ENCODE measurements around the gene C4A.
A peak's percentile ranks its signal among the peaks of the same experiment; 100 is the strongest.
"Not testable (repeated sequence)": the region's sequence is repeated elsewhere in the genome, so short reads cannot be mapped to it uniquely, and the experiment has no call there.

Gene C4A

DNA sequence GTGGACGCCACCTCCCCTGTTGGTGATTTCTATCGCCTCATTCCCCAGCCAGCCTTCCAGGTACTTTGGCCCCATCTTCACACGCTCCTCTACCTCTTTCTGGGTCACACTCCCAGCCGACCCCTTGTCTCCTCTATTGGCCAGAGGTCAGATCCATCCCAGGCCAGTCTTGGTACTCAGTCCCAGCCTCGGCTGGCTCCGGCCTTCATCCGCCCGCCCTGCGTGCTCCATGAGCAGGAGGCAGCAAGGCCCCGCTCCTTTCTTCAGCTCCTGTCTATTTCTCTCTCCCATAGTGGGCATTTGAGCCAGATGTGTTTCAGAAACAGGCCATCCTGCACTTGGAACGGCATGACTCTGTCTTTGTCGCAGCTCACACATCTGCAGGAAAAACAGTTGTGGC, 20.2 kb upstream of the C4A start:
- DNase-seq: no peak

DNA sequence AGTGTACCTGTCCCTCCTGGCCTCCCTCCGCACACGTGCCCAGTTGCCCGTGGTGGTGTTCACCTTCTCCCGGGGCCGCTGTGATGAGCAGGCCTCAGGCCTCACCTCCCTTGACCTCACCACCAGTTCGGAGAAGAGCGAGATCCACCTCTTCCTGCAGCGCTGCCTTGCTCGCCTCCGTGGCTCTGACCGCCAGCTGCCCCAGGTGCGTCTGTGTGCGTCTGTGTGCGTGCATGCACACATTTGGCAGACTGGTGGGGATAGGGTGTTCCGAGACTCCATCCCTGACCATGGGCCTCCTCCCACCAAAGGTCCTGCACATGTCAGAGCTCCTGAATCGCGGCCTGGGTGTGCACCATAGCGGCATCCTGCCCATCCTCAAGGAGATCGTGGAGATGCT, 17.9 kb upstream of the C4A start:
- DNase-seq: no peak

DNA sequence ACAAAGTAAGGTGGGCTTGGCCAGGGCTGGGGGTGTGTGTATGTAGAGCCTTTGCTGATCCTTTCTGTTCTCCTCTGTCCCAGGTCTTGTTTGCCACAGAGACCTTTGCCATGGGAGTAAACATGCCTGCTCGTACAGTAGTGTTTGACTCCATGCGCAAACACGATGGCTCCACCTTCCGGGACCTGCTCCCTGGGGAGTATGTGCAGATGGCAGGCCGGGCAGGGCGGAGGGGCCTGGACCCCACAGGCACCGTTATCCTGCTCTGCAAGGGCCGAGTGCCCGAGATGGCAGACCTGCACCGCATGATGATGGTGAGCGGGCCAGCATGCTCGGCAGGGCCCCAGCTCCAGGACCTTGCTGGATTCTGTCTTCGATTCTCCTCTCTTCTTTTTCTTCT, 16.2 kb upstream of the C4A start:
- DNase-seq: no peak

DNA sequence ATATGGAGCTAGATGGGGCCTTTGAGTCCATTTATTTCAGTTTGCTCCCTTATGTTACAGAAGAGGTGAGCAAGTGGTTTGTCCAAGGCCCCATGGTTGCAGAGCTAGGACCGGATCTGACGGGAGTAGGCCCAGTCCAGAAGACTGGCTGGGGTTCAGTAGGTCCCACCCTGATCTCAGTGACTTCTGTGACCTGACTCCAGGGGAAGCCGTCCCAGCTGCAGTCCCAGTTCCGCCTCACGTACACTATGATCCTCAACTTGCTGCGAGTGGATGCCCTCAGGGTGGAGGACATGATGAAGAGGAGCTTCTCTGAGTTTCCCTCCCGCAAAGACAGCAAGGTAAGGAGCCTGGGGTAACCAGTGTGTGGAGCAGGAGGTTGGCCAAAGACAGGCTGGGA, 15.4 kb upstream of the C4A start:
- no peak for DNase-seq

DNA sequence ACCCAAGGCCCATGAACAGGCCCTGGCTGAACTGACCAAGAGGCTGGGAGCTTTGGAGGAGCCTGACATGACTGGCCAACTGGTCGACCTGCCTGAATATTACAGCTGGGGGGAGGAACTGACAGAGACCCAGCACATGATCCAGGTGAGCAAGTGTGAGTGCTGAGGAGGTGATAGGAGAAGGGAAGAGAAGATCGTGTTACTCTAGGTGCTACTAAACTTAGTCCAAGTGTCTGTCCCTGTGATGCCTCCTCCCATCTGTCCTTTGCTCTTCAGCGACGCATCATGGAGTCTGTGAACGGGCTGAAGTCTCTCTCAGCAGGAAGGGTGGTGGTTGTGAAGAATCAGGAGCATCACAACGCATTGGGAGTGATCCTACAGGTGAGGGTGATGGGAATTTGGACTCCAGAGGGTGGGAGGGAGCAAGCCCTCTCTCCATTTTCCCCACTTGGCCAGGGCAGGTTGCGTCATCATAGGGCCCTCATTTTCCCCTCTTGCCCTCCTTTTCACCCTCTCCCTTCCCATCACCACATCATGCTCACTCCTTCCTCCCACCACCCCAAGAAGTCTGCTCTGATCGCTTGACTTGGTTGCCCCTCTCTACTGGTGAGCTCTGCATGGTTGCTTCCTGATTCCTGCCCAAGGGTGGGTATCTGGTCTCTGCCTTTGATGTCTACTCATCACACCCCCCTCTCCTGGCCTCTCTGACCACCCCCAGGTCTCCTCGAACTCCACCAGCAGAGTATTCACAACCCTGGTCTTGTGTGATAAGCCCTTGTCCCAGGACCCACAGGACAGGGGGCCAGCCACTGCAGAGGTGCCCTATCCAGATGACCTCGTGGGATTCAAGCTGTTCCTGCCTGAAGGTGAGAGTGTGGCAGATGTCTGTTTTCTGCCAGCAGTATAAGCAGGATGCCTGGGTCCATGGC, 14.6 kb upstream of the C4A start:
- no peak for DNase-seq

DNA sequence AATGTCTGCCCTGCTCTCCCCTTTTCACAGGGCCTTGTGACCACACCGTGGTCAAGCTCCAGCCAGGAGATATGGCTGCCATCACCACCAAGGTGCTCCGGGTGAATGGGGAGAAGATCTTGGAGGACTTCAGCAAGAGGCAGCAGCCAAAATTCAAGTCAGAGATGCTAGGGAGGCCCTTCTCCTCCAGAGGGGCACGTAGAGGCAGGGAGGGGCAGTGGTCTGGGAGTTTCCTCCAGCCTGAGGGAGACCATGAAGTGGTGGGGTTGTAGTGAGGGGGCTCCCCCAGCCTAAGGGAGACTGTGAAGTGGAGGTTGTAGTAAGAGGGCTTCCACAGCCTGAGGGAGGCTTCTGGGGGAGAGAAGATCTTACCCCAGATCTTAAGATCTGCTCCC, 13.9 kb upstream of the C4A start:
- DNase-seq: no peak

DNA sequence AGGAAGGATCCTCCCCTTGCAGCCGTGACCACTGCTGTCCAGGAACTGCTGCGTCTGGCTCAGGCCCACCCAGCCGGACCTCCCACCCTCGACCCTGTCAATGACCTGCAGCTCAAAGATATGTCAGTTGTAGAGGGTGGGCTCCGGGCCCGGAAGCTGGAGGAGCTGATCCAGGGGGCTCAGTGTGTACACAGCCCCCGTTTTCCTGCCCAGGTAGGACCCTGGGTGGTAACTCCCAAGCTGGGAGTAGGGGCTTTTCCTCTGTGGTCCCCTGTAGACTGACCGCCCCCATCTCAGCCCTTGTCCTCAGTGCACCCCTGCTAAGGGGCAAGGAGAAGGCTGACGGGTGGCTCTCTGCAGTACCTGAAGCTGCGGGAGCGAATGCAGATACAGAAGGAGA, 13.5 kb upstream of the C4A start:
- no peak for DNase-seq

DNA sequence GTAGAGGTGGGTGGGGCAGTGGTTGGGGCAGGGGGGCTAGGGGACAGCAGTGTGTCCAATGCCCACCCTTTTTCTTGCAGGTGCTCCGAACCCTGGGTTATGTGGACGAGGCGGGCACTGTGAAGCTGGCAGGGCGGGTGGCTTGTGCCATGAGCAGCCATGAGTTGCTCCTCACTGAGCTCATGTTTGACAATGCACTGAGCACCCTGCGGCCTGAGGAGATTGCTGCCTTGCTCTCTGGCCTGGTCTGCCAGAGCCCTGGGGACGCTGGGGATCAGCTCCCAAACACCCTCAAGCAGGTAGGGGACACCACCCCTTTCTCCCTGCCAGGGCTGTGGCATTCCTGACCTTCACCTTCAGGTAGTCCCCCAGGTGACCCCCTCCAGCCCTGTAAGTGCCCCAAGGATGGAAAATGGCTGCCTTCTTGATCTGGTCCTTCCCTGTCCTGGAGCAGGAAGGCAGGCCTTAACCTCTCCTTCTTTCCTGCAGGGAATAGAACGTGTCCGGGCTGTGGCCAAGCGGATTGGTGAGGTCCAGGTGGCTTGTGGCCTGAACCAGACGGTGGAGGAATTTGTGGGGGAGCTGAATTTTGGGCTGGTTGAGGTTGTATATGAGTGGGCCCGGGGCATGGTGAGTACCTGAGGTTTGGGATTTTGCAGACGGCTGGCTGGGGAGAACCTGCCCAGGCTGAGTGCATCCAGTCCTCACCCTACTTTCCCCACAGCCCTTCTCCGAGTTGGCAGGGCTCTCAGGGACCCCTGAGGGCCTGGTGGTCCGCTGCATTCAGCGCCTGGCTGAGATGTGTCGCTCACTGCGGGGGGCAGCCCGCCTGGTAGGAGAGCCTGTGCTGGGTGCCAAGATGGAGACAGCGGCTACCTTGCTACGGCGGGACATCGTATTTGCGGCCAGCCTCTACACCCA, 12.8 kb upstream of the C4A start:
- DNase-seq: no peak

DNA sequence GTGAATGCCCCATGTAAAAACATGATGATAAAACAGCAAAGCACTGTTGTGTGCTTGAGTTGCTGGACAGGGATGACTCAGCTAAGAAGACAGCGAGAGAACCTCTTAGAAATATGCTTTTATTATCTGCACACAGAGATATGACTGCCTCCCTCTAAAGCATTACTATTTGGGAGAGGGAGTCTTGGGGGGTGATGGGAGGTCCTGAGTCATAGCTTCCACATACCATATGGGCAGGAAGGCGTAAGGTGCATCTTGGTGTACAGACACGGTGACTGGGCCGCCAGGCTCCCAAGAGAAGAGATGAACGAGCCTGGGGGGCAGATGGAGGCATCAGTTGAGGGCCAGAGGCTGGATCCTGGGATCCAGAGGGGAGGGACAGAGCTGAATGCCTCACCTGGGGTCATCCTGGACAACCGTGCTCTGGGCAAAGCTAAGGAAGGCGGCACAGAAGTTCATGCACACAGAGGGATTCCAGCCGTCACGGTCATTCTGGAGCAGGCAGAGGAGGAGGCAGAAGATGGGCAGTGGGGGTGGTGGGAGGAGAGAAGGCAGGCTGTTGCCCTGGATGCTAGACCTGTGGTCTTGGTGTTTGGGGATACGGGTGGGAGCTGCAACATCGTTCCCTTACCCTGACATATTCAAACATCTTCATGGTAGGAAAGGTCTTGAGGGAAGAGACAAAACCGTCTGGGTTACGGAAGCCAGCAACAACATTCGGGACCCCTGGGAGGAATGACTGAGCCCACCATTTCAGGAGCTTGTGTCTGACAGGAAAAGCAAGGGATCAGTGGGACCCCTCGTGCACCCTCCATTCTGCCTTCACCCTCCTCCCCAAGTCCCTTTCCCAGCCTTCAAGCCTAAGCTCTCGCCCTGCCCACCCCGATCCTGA, 11.9 kb upstream of the C4A start:
- DNase-seq: no peak

DNA sequence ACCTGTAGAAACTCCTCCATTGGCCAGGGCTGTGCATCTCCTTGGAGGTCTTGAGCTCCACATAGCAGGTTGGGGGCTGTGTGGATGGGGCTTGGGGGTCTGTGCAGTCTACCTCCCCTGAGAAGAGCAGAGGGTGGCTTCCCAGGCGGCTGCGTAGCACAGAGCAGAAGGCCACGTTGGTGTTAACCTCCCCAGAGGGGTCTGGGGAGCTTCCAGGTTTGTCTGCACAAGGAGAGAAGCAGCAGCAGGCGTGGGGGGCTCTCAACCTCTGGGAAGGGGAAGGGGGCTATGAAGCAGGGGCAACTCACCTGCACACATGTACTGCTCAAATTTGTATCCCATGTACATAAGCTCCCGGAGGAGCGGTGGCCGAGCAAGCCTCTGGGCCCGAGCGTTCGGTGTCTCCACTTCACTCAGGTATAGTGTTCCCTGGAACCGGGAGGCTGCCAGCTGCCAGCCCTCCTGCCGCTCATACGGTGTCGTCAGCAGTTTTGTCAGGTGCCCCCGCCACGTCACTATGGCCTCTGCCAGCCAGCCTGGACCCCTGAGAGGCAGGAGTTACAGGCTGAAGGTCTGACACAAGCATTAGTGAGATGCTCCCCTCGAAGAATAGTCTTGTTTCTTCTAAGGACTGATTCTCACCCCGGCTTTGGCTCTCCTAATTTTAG, 11.1 kb upstream of the C4A start:
- DNase-seq: no peak

DNA sequence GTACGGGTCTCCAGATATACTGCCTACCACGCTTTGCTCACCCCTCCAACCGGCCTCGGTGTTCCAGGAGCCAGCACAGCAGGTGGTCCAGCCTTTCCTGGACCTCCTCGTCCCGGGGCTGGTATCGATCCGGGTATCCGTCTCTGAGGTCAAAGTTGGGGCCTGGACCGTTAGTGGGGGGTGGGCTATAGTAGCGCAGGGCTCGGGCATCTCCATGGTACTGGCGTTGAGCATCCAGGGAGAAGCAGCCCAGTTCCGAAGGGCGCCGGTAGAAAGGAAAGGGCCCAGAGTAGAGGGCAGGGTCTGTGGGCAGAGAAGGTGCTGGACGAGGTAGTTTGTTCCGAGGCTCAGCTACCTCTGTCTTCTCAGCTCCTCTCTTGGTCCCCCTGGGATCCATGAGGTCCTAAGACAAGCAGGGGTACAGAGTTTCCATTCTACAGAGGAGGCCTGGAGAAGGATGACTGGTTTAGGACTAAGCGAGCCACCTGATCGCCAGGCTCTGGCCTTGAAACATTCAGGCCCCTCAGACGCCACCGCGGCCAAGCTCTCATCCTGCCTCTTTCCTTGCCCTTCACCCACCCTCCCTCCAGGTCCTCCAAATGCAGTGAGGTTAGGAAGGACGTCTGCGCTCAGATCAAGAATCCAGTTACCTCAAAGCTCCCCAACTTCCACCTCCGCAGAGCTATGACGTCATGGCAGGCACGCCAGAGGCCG, 10.4 kb upstream of the C4A start:
- DNase-seq: no peak

DNA sequence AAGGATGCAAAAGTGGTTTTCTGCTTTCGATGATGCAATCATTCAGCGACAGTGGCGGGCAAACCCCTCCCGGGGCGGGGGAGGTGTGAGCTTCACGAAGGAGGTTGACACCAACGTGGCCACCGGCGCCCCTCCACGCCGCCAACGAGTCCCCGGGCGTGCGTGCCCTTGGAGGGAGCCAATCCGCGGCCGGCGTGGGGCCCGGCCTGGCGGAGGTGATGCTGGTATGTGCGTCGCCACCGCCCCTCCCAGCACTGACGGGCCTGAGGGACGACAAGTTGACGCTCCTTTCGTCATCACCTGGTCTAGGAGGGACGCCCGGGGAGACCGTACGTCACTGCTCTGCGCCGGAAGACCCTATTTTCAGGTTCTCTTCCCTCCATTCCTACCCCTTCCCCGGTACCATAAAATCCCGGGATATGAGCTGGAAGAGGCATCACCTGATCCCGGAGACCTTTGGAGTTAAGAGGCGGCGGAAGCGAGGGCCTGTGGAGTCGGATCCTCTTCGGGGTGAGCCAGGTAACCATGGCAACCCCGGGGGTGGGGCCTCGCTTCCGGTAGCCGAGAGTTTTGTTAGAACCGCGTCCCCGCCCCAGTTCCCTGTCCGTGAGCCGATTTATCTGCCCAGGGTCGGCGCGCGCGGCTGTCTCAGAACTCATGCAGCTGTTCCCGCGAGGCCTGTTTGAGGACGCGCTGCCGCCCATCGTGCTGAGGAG, 9.7 kb upstream of the C4A start, which contains the start of gene DXO:
Gene DXO, minus strand, starts transcription at position 146 of the 716 bp plus-strand sequence. CDS start 463 bp downstream, outside the sequence.
- DNase-seq: peak; percentile 99

DNA sequence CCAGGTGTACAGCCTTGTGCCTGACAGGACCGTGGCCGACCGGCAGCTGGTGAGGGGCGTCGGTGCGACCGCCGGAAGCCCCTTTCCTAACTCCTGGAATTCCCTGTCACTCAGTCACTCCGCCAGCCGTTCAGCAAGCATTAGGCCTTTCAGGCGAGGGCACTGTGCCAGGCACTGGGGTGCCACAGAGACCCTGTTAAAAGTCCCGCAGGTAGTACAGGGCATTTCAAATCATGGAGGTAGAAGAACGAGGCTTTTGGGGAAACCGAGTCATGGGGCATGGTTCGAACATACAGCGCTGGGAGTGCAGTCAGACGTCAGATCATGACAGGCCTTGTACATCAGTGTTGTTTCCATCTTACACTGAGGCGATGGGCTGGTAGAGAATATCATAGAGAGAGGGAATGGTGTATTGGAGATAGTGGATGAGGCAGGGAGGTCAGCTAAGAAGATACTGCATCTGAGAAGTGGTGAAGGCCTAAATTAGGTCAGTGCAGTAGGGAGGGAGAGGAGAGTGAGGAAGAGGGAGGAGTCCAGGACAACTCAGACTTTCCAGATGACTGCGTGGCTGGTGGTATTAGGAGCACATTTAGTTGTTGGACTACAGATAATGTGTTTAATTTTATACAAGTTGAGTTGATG, 9.0 kb upstream of the C4A start:
- DNase-seq: peak in 1 of 2 donors; percentile 21

DNA sequence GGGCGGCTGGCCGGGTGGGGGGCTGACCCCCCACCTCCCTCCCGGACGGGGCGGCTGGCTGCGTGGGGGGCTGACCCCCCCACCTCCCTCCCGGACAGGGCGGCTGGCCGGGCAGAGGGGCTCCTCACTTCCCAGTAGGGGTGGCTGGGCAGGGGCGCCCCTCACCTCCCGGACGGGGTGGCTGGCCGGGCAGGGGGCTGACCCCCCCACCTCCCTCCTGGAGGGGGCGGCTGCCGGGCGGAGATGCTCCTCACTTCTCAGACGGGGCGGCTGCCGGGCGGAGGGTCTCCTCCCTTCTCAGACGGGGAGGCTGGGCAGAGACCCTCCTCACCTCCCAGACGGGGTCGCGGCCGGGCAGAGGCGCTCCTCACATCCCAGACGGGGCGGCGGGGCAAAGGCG, 5.8 kb upstream of the C4A start:
- not testable (repeated sequence) for DNase-seq

DNA sequence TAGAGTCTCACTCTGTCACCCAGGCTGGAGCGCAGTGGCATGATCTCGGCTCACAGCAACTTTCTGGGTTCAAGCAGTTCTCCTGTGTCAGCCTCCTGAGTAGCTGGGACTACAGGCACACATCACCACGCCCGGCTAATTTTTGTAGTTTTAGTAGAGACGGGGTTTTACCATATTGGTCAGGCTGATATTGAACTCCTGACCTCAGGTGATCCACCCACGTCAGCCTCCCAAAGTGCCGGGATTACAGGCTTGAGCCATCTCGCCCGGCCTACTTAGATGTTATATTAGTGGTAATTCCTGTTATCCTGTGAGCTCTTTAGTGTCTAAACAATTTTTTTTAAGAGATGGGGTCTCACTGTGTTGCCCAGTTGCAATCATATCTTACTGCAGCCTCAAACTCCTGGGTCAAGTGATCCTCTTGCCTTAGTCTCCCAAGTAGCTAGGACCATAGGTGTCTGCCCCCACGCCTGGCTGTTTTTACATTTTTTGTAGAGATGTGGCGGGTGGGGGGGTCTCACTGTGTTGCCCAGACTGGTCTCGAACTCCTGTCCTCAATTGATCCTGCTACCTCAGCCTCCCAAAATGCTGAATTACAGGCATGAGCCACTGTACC, 3.9 kb upstream of the C4A start:
- DNase-seq: no peak

DNA sequence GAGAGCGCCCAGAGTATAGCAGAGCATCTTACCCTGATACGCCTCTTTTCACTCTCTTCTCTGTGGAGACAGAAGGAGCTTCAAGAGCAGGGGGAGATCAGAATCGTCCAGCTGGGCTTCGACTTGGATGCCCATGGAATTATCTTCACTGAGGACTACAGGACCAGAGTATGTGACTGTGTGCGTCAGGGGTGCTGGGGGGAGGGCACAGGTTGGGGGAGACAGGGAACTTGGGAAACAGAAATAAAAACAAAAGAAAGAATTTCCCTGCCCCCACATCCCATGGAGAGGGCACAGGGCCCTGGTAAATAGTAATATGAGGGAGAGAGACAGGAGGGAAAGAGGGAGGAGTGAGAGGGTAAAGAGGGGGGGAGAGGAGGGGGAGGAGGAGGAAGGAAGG, 3.0 kb upstream of the C4A start:
- no peak for DNase-seq

DNA sequence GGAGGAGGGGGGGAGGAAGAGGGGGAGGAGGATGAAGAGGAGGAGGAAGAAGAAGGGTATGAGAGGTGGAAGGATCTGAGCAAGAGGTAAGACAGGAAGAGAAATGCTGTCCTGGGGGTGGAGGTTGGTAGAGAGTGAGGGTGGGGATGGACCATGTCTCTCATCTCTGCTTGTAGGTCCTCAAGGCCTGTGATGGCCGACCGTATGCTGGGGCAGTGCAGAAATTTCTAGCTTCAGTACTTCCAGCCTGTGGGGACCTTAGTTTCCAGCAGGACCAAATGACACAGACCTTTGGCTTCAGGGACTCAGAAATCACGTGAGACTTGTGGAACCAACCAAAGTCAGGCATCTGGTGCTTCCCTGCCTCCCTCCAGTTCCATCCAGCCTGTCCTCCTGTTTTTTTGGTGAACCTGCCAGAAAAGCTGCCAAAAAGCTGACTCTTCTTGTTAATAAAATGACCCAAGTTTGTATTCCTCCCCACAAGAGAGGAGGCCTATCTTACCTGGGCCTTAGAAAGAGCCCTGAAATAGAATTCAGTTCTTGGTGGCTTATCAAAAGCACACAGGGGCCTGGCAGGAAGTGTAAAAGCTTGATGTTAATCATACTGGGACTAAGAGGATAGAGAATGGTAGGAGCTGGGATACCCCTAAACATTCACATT, 2.5 kb upstream of the C4A start:
- no peak for DNase-seq

DNA sequence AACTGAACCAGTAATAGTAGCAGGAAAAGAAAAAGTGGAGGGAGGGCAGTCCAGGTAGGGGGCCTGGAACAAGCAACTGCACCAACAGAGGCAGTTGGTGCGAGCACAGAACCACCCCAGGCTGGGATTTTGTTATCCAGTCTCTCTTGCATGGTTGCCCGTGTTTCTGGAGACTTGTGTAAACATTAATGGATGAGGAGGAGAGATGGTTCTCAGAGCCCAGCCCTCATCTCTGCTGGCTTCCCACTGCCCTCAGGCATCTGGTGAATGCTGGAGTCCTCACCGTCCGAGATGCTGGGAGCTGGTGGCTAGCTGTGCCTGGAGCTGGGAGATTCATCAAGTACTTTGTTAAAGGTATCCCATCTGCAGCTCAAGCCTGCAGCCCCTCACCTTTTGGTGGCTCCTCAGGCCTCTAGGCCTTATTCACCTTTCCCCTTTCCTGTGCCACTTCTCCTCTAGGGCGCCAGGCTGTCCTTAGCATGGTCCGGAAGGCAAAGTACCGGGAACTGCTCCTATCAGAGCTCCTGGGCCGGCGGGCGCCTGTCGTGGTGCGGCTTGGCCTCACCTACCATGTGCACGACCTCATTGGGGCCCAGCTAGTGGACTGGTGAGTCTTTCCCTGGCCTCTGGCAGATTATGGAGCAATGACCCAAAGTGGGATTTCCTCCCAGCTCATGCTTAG, 1.5 kb upstream of the C4A start:
- DNase-seq: not testable (repeated sequence)

DNA sequence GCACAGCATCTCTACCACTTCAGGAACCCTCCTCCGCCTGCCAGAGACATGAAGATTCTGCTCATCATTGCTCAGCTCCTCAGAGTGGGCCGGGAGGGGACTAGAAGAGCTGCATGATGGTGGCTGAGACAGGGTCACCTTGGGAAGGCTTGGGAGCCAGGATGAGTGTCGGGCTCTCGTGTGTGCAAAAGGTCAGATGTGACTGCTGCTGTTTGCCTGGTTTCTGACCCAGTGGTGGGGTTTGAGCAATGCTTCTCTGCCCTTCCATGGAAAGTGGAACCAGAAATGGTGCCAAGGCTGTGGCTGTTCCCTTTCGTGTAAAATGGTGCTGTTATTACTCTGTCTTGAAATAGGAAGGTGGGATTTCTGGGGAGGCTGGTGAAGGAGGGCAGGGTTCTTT, 859 bp upstream of the C4A start:
- not testable (repeated sequence) for DNase-seq

Data from CD4-positive, alpha-beta T cell treated with Interferon alpha-2 for 1 hour (primary cell).